HS-27A (cell line): ENCODE data around the gene ACTR1B.
A peak's percentile ranks its signal among the peaks of the same experiment; 100 is the strongest.
"Not testable (repeated sequence)": the region's sequence is repeated elsewhere in the genome, so short reads cannot be mapped to it uniquely, and the experiment has no call there.

Experiments used
- DNase-seq: peaks from one replicate; pipeline ENCODE4 v3.0.0-alpha.2; 2012; ENCODE audit warnings: low read depth, missing footprints

Gene ACTR1B

GRCh38 chr2:97688062-97688827 is 24.4 kb upstream of the ACTR1B start:
- no peak for DNase-seq

- DNase-seq: not testable (repeated sequence)
Observed at GRCh38 chr2:97687235-97687634, 23.4 kb upstream of the ACTR1B start.

DNA sequence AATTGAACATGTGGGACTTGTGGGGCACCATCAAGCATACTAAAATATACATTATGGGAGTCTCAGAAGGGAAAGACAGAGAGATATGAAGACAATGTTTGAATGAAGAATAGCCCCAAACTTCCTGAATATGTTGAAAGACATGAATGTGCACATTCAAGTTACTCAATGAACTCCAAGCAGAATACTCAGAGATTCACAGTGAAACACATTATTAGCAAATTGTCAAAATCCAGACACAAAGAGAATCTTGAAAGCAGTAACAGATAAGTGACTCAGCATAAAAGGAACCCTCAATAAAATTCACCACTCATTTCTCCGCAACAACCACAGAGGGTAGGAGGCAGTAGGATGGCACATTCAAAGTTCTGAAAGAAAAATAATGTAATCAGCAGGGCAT is 14.5 kb upstream of the ACTR1B start:
- no peak for DNase-seq

DNA sequence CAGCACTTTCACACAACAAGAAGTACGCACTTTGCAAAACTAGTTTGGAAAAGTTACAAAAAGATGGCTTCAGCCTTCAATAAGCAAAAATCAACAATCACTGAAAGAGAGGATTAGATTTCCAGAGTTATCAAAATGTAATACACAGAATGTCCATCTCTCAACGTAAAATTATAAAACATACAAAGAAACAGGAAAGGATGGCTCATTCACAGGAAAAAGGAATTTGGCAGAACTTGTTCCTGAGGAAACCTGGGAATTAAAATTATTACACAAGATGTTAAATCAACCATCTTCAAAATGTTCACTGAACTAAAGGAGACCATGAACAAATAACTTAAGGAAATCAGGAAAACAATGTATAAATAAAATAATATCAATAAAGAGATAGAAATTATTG is 13.6 kb upstream of the ACTR1B start:
- DNase-seq: no peak

DNA sequence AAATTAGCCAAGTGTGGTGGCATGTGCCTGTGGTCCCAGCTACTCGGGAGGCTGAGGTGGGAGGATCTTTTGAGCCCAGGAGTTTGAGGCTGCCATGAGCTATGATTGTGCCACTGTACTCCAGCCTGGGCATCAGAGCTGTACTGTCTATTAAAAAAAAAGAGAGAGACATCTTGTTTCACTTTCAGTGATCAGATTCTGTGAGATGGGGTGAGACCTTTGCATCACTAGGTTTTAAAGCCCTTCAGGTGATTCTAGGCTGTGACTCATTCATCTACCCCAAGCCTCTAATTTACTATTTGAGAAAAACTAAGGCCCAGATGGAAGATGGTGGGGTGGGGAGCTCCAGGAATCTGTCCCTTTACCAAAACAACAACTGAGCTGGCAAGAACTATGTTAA is 12.8 kb upstream of the ACTR1B start:
- no peak for DNase-seq

GRCh38 chr2:97675430-97676113 is 11.7 kb upstream of the ACTR1B start:
- DNase-seq: no peak

GRCh38 chr2:97673915-97674283 is 10.1 kb upstream of the ACTR1B start:
- no peak for DNase-seq

GRCh38 chr2:97673182-97673914 is 9.5 kb upstream of the ACTR1B start:
- DNase-seq: no peak

DNA sequence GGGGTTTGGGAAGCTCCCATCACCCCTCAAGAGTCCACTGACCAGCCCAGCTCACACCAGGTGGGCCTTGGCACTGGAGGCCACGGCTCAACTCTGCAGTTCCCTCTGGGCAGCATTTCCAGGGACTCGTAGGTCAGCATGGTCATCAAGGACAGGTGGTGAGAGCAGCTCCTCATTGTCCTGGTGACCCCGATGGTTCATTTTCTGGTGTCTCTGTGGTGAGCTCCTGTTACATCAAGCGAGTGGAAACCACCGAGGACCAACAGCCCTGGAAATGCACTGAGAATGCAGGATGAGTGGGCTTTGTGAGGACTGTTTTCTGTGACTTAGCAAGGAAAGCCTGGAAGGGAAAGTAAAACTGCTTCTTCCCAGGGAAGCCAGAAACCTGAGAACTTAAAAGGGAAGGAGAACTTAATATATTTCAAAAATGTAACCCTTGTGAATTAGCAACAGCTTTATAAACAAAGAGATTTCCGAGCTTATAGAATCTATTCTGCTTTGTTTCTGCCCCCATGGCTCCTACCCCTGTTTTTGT is 8.8 kb upstream of the ACTR1B start:
- DNase-seq: not testable (repeated sequence)

DNA sequence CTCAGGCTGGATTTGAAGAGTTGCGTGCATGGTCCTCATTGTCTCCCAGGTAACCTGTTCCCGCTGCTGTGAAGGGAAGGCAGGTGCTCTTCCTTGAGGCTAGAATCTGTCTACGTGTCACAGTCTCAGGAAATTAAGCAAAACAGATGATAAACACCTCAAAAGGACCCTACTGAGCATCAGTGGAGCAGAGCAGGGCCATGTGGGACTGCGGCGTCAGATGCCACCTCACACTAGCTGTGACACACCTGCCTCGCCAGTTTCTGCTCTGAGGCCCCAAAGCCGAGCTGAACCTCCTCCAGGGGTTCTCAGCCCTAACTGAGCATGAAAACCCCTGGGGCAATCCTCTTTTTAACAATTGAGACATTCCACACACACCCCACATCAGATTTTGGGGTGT is 7.7 kb upstream of the ACTR1B start:
- no peak for DNase-seq

DNA sequence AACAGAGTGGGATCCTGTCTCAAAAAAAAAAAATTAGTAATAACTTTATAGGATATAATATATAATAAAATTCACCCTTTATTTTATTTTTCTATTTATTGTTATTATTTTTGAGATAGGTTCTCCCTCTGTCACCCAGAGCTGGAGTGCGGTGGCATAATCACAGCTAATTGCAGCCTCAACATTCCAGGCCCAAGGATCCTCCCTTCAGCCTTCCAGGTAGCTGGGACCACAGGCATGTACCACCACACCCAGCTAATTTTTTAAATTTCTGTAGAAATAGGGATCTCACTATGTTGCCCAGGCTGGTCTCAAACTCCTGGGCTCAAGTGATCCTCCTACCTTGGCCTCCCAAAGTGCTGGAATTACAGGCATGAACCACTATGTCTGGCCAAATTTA is 6.6 kb upstream of the ACTR1B start:
- DNase-seq: no peak

GRCh38 chr2:97669448-97669847 is 5.6 kb upstream of the ACTR1B start, which contains the start of gene C2orf92:
Gene C2orf92, plus strand, starts transcription at chr2:97669713. Its CDS starts 76 bp downstream, at chr2:97669789.
- no peak for DNase-seq

GRCh38 chr2:97664636-97664970 is 759 bp upstream of the ACTR1B start:
- DNase-seq: no peak

GRCh38 chr2:97663626-97663961 is 250 bp downstream of the ACTR1B start:
- no peak for DNase-seq

DNA sequence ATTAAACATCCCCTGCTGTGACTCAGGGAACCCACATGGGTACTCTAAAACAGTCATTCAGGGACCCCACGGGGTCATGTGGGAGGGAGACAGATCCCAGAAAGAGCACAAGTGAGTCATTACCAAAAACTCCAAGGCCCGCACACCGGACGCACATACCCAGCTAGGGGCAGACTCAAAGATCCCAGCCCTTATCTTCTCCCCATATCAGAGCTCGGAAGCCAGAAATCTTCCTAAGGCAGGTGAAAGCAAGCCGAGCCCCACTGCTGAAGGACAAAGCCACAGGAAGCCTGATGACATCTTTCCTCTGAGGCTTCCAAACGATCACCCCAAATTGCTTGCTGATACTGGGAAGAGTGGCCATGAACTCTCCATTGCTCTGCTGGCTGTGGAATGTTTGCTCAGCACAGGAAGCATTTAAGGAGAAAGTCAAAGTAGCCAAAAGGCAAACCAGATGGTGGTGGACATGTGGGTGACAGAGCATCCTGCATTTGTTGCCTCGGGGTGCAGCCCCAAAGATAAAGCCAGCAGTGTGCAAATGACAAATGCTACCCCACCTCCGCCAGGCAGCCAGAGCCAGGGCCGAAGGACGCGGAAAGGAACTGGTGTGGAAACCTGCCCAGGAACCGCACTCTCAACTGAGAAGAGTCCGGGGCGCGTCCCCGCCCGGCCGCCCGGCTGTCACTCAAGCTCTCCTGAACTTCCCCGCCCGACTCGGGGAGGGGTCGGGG is 784 bp downstream of the ACTR1B start:
- DNase-seq: peak; percentile 92

DNA sequence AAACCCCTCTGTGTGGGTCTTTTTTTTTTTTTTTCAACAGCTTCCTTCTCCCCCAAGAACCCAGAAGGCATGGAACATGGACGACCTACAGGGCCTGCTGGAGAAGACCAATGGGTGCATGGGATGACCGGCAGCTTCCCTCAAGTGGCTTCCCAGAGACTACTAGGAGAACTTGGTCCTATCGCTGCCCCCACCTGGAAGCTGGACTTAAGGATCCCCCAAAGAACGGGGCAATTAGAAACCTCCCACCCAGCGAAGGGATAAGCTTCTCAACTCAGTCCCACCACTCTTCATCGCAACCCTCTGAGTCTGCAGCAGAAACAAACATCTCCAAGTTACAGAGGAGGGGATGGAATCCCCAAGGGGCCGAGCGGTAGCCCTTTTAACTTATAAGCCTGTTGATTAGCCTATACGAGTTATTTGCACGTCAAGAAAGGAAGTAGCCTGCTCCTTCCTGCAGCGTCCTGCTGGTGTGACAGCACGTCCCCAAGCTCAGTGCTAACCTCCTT is 1.4 kb downstream of the ACTR1B start:
- no peak for DNase-seq

DNA sequence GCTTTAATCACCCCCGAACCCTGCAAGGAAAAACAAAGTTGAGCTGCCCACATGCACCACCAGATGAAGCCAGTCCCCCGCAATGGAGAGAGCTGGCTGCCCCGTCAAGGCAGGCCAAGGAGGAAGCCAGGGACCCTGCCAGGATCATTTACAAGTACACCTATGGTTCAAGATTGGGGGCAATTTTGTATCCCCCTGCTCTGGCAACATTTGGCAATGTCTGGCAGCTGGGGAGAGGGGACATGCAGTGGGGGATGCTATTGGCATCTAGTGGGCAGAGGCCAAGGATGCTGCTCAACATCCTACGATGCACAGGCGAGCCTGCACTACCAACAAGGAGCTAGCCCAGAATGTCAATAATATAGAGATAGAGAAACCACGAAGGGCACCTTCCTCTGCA is 1.9 kb downstream of the ACTR1B start:
- DNase-seq: no peak

- DNase-seq: no peak
Observed at GRCh38 chr2:97660775-97661389, 3.0 kb downstream of the ACTR1B start.

- no peak for DNase-seq
Observed at GRCh38 chr2:97660044-97660774, 3.6 kb downstream of the ACTR1B start.

GRCh38 chr2:97659256-97660043 is 4.4 kb downstream of the ACTR1B start:
- DNase-seq: no peak
